Measurements from ENCODE around the gene KLF5.

DNA sequence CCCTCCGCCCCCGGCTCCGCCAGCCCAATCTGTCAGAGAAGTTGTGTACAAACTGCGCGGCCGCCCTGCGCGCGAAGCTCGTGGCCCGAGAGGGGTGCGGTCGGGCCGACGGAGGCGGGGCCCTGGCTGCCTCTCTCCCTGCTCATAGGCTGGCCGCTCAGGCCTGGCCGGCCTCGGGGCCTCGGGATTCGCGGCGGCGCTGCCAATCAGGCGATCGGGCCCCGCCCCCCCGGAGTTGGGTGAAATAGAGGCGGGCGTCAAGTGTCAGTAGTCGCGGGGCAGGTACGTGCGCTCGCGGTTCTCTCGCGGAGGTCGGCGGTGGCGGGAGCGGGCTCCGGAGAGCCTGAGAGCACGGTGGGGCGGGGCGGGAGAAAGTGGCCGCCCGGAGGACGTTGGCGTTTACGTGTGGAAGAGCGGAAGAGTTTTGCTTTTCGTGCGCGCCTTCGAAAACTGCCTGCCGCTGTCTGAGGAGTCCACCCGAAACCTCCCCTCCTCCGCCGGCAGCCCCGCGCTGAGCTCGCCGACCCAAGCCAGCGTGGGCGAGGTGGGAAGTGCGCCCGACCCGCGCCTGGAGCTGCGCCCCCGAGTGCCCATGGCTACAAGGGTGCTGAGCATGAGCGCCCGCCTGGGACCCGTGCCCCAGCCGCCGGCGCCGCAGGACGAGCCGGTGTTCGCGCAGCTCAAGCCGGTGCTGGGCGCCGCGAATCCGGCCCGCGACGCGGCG lies at the start of gene KLF5:
- TF ChIP-seq, protein P1, sequence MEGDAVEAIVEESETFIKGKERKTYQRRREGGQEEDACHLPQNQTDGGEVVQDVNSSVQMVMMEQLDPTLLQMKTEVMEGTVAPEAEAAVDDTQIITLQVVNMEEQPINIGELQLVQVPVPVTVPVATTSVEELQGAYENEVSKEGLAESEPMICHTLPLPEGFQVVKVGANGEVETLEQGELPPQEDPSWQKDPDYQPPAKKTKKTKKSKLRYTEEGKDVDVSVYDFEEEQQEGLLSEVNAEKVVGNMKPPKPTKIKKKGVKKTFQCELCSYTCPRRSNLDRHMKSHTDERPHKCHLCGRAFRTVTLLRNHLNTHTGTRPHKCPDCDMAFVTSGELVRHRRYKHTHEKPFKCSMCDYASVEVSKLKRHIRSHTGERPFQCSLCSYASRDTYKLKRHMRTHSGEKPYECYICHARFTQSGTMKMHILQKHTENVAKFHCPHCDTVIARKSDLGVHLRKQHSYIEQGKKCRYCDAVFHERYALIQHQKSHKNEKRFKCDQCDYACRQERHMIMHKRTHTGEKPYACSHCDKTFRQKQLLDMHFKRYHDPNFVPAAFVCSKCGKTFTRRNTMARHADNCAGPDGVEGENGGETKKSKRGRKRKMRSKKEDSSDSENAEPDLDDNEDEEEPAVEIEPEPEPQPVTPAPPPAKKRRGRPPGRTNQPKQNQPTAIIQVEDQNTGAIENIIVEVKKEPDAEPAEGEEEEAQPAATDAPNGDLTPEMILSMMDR (conservative IDR thresholded peaks at IDR 0.05; ENCODE audit: low read length): no peak
- TF ChIP-seq EZH2phosphoT487 (IDR thresholded peaks at IDR 0.05; ENCODE audit: borderline replicate concordance, low read depth, low read length): no peak
